Renal cortex interstitium (tissue), 3 donors: ENCODE measurements around the gene CABCOCO1. TPM values are rescaled to one million over a fixed set of nuclear protein-coding genes. Genes with fewer than 3 reads are reported as not detected.

Source experiments
- polyA plus RNA-seq, 3 donors: library from polyadenylated mRNA; unstranded; fragments of 120-200 nt; gene quantifications; one replicate each; pipeline ENCODE4 v1.2.1, GENCODE V29; 2013; ENCODE audit not compliant: insufficient read length in 3 of 3

Gene CABCOCO1
- polyA plus RNA-seq, 3 donors = 1.7 to 2.6 (median 1.9) TPM

Other genes starting within 250 kb of the CABCOCO1 start
- gene TMEM26, start 209.5 kb upstream of the CABCOCO1 start, polyA plus RNA-seq = 1 to 10 TPM; 6.9 to 9.2 (median 8.6) TPM
- gene ARID5B, start 238.8 kb downstream of the CABCOCO1 start, polyA plus RNA-seq = 10 to 100 TPM; 45.5 to 70.4 (median 54.9) TPM